ENCODE results near the gene PGM1.

The PGM1 gene

GRCh38 chr1:63548877-63549276, 44.3 kb upstream of the PGM1 start:
- TF ChIP-seq REST (IDR thresholded peaks at IDR 0.05; ENCODE audit: insufficient read depth in 1 of 2, low read depth in 2 of 2, low read length in 2 of 2) (no peak), POLR2AphosphoS5 (IDR thresholded peaks at IDR 0.05; ENCODE audit: low read depth, low read length) (no peak), FOXP2 (optimal IDR thresholded peaks at IDR 0.05; ENCODE audit: borderline replicate concordance, extremely low read depth, extremely low read length, insufficient read depth) (no peak), SIN3A (IDR thresholded peaks at IDR 0.05; ENCODE audit: borderline replicate concordance, insufficient read depth, low read length) (no peak), TAF1 (IDR thresholded peaks at IDR 0.05; ENCODE audit: borderline replicate concordance, insufficient read depth, low read length) (no peak)

GRCh38 chr1:63555480-63555879, 37.7 kb upstream of the PGM1 start:
- TF ChIP-seq TAF1 (IDR thresholded peaks at IDR 0.05; ENCODE audit: borderline replicate concordance, insufficient read depth, low read length) = no peak
- no peak for TF ChIP-seq SIN3A (IDR thresholded peaks at IDR 0.05; ENCODE audit: borderline replicate concordance, insufficient read depth, low read length)
- no peak for TF ChIP-seq REST (IDR thresholded peaks at IDR 0.05; ENCODE audit: insufficient read depth in 1 of 2, low read depth in 2 of 2, low read length in 2 of 2)
- no peak for TF ChIP-seq FOXP2 (optimal IDR thresholded peaks at IDR 0.05; ENCODE audit: borderline replicate concordance, extremely low read depth, extremely low read length, insufficient read depth)
- no peak for TF ChIP-seq POLR2AphosphoS5 (IDR thresholded peaks at IDR 0.05; ENCODE audit: low read depth, low read length)

GRCh38 chr1:63557365-63557987, 35.7 kb upstream of the PGM1 start:
- TF ChIP-seq FOXP2 (optimal IDR thresholded peaks at IDR 0.05; ENCODE audit: borderline replicate concordance, extremely low read depth, extremely low read length, insufficient read depth) = no peak
- no peak for TF ChIP-seq SIN3A (IDR thresholded peaks at IDR 0.05; ENCODE audit: borderline replicate concordance, insufficient read depth, low read length)
- TF ChIP-seq TAF1 (IDR thresholded peaks at IDR 0.05; ENCODE audit: borderline replicate concordance, insufficient read depth, low read length) = no peak
- TF ChIP-seq POLR2AphosphoS5 (IDR thresholded peaks at IDR 0.05; ENCODE audit: low read depth, low read length) = no peak
- no peak for TF ChIP-seq REST (IDR thresholded peaks at IDR 0.05; ENCODE audit: insufficient read depth in 1 of 2, low read depth in 2 of 2, low read length in 2 of 2)

- TF ChIP-seq TAF1 (IDR thresholded peaks at IDR 0.05; ENCODE audit: borderline replicate concordance, insufficient read depth, low read length) (no peak), REST (IDR thresholded peaks at IDR 0.05; ENCODE audit: insufficient read depth in 1 of 2, low read depth in 2 of 2, low read length in 2 of 2) (no peak), SIN3A (IDR thresholded peaks at IDR 0.05; ENCODE audit: borderline replicate concordance, insufficient read depth, low read length) (no peak), POLR2AphosphoS5 (IDR thresholded peaks at IDR 0.05; ENCODE audit: low read depth, low read length) (no peak), FOXP2 (optimal IDR thresholded peaks at IDR 0.05; ENCODE audit: borderline replicate concordance, extremely low read depth, extremely low read length, insufficient read depth) (no peak)
These were observed 33.9 kb upstream of the PGM1 start for GRCh38 chr1:63559357-63559756.
